Caco-2 (cell line): ENCODE measurements around the gene C16orf54. TPM values are rescaled to one million over a fixed set of nuclear protein-coding genes. Genes with fewer than 3 reads are reported as not detected.
"Not testable (repeated sequence)": the region's sequence is repeated elsewhere in the genome, so short reads cannot be mapped to it uniquely, and the experiment has no call there.

ENCODE experiments used
- BruUV-seq: library from RNA; stranded (reverse); fragments of 400-500 nt; replicated peaks from 2 replicates; lab custom pipeline; 2021; lab: Mats Ljungman, UMichigan
- CTCF ChIA-PET: fragments of 300-600 bp; sonication (Branson Sonifier 250); formaldehyde crosslinking; loops from one replicate; lab custom pipeline; 2022; ENCODE audit warnings: antibody characterized with exemption; lab: Charles Lee
- POLR2A ChIA-PET: fragments of 300-600 bp; sonication (Branson Sonifier 250); formaldehyde crosslinking; loops from one replicate; lab custom pipeline; 2022; ENCODE audit warnings: antibody characterized with exemption; lab: Charles Lee
- DNase-seq, 2 experiments: peaks; one replicate each; pipeline versions ENCODE4 v3.0.0 to v3.0.0-alpha.2; 2020 to 2022
- H3K27me3 ChIP-seq: replicated peaks from 2 replicates; pipeline ENCODE4 v1.6.0; 2011; ENCODE audit warnings: low read length; ENCODE audit not compliant: control insufficient read depth, insufficient read depth
- H3K36me3 ChIP-seq: 2 replicates; pipeline ENCODE4 v1.5.1; 2011; ENCODE audit warnings: low read length; ENCODE audit not compliant: control insufficient read depth, insufficient read depth
- H3K4me1 ChIP-seq: fragments of 250-450 bp; sonication (Bioruptor Pico); 2 replicates; pipeline ENCODE4 v1.5.1; 2020; ENCODE audit warnings: mild to moderate bottlenecking
- H3K4me3 ChIP-seq: 2 replicates; pipeline ENCODE4 v1.5.1; 2011; ENCODE audit warnings: low read depth, mild to moderate bottlenecking, control low read depth, low read length
- H3K9me3 ChIP-seq: fragments of 250-450 bp; sonication (Bioruptor Pico); 2 replicates; pipeline ENCODE4 v1.5.1; 2020; ENCODE audit warnings: mild to moderate bottlenecking, moderate library complexity
- H3K27ac Mint-ChIP-seq: one replicate; pipeline ENCODE4 v1.8.0; 2022; ENCODE audit warnings: mixed read lengths; ENCODE audit not compliant: unreplicated experiment
- H3K27me3 Mint-ChIP-seq: one replicate; pipeline ENCODE4 v1.8.0; 2022; ENCODE audit warnings: mixed read lengths; ENCODE audit not compliant: insufficient read depth, unreplicated experiment
- H3K36me3 Mint-ChIP-seq: one replicate; pipeline ENCODE4 v1.8.0; 2022; ENCODE audit warnings: mild to moderate bottlenecking, mixed read lengths; ENCODE audit not compliant: insufficient read depth, unreplicated experiment
- H3K4me1 Mint-ChIP-seq: one replicate; pipeline ENCODE4 v1.8.0; 2022; ENCODE audit warnings: low read depth, mixed read lengths; ENCODE audit not compliant: unreplicated experiment
- H3K4me3 Mint-ChIP-seq: one replicate; pipeline ENCODE4 v1.8.0; 2022; ENCODE audit warnings: mild to moderate bottlenecking, moderate library complexity, mixed read lengths; ENCODE audit not compliant: unreplicated experiment
- H3K9me3 Mint-ChIP-seq: one replicate; pipeline ENCODE4 v1.8.0; 2022; ENCODE audit warnings: mixed read lengths; ENCODE audit not compliant: unreplicated experiment
- CTCF ChIP-seq, 2 experiments: fragments of 200-600 bp in 1 of 2; IDR thresholded peaks; 1 replicate in 1 of 2; 2 replicates in 1 of 2; pipeline versions ENCODE4 v1.5.1 to v1.8.0; 2011 to 2022; ENCODE audit warnings: antibody characterized with exemption in 1 of 2, control low read depth in 1 of 2, inconsistent platforms in 1 of 2, low read depth in 1 of 2, low read length in 1 of 2, mild to moderate bottlenecking in 1 of 2, moderate library complexity in 1 of 2; ENCODE audit not compliant: insufficient read depth in 1 of 2, severe bottlenecking in 1 of 2, unreplicated experiment in 1 of 2
- intact Hi-C: fragments of 100-400 bp; cut with micrococcal nuclease; formaldehyde crosslinking; loops from one replicate; pipeline ENCODE4 v1.10.0; 2022; ENCODE audit not compliant: unreplicated experiment
- total RNA-seq: library from RNA; stranded (reverse); gene quantifications from 2 replicates; pipeline ENCODE4 v1.2.3, GENCODE V29; 2022

C16orf54 gene
- total RNA-seq, 1 experiment from 2014 or later = not detected

- intact Hi-C loops = no loop called here
- Mint-ChIP-seq H3K4me3 (peak overlapping the region; percentile 9), H3K36me3 (no peaks in the 10 kb centered on the region), H3K27ac (peak overlapping the region; percentile 70), H3K27me3 (no peaks in the 10 kb centered on the region), H3K4me1 (peaks cover 27% of the 10 kb centered on the region), H3K9me3 (no peaks in the 10 kb centered on the region)
- H3K4me3 ChIP-seq = no peak overlapping the region
- POLR2A ChIA-PET = interaction anchor here (0.6 kb wide), 1 partner anchor 134 kb away, joined by 3 read pairs; the partner anchor contains the start of gene SEZ6L2
- no peaks in the 10 kb centered on the region for H3K27me3 ChIP-seq
- peak; percentile 42 to 63 for DNase-seq
- no peaks in the 10 kb centered on the region for H3K9me3 ChIP-seq
- no peak for TF ChIP-seq CTCF (IDR thresholded peaks at IDR 0.05; ENCODE audit: insufficient read depth in 1 of 2, low read depth in 1 of 2, low read length in 1 of 2, severe bottlenecking in 1 of 2, unreplicated experiment in 1 of 2)
- peaks cover 1% of the 10 kb centered on the region; the same call in 1 of the 2 replicates for H3K36me3 ChIP-seq
- CTCF ChIA-PET = interaction anchor here (0.6 kb wide), 1 partner anchor 25 kb away, joined by 5 read pairs; the partner anchor contains the start of gene KIF22
- no TSS peak for BruUV-seq
- H3K4me1 ChIP-seq = peaks cover 15% of the 10 kb centered on the region
Observed at GRCh38 chr16:29765167-29766032, 19.6 kb upstream of the C16orf54 start.

- Mint-ChIP-seq H3K27me3 (no peaks in the 10 kb centered on the region), H3K9me3 (peaks cover 9% of the 10 kb centered on the region), H3K4me1 (peaks cover 31% of the 10 kb centered on the region), H3K27ac (no peak overlapping the region), H3K4me3 (no peak overlapping the region), H3K36me3 (no peaks in the 10 kb centered on the region)
- peaks cover 1% of the 10 kb centered on the region; the same call in 1 of the 2 replicates for H3K36me3 ChIP-seq
- TF ChIP-seq CTCF (IDR thresholded peaks at IDR 0.05; ENCODE audit: insufficient read depth in 1 of 2, low read depth in 1 of 2, low read length in 1 of 2, severe bottlenecking in 1 of 2, unreplicated experiment in 1 of 2) = no peak
- H3K4me3 ChIP-seq = no peak overlapping the region
- H3K27me3 ChIP-seq = no peaks in the 10 kb centered on the region
- POLR2A ChIA-PET = no interaction called here
- peaks cover 23% of the 10 kb centered on the region for H3K4me1 ChIP-seq
- CTCF ChIA-PET = no interaction called here
- H3K9me3 ChIP-seq = no peaks in the 10 kb centered on the region
- intact Hi-C loops = no loop called here
- DNase-seq = no peak
- no TSS peak for BruUV-seq
Observed at GRCh38 chr16:29763326-29763725, 17.5 kb upstream of the C16orf54 start.

DNA sequence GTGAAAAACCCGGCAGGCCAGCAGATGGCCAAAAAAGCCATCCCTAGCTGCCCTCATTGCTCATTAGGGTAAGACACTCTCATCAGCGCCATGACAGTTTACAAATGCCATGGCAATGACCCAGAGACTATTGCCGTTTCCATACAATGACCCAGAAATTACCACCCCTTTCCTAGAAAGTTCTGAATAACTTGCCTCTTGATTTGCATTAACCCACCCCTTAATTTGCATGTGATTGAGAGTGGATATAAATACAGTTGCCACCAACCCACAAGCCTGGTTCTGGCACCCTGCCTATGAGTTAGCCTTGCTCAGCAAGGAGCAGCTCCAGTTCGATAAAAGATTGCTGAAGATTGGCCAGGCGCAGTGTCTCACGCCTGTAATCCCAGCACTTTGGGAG, 16.1 kb upstream of the C16orf54 start:
- TF ChIP-seq CTCF (IDR thresholded peaks at IDR 0.05; ENCODE audit: insufficient read depth in 1 of 2, low read depth in 1 of 2, low read length in 1 of 2, severe bottlenecking in 1 of 2, unreplicated experiment in 1 of 2) = no peak
- Mint-ChIP-seq H3K27me3 (no peaks in the 10 kb centered on the region), H3K4me3 (no peak overlapping the region), H3K9me3 (peaks cover 9% of the 10 kb centered on the region), H3K27ac (no peak overlapping the region), H3K36me3 (peaks cover 8% of the 10 kb centered on the region), H3K4me1 (peaks cover 32% of the 10 kb centered on the region)
- CTCF ChIA-PET = no interaction called here
- Histone ChIP-seq H3K36me3 (peaks cover 1% of the 10 kb centered on the region; the same call in 1 of the 2 replicates), H3K4me3 (no peak overlapping the region), H3K27me3 (no peaks in the 10 kb centered on the region), H3K4me1 (peaks cover 35% of the 10 kb centered on the region), H3K9me3 (no peaks in the 10 kb centered on the region)
- no peak for DNase-seq
- no TSS peak for BruUV-seq
- intact Hi-C loops = no loop called here
- POLR2A ChIA-PET = no interaction called here

DNA sequence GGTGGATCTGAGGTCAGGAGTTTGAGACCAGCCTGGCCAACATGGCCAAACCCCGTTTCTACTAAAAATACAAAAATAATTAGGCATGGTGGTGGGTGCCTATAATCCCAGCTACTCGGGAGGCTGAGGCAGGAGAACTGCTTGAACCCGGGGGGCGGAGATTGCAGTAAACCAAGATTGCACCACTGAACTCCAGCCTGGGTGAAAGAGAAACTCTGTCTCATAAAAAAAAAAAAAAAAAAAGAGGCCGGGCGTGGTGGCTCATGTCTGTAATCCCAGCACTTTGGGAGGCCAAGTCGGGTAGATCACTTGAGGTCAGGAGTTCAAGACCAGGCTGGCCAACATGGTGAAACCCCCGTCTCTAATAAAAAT, 15.5 kb upstream of the C16orf54 start:
- H3K36me3 Mint-ChIP-seq, H3K27me3 Mint-ChIP-seq, intact Hi-C loops, POLR2A ChIA-PET, H3K4me3 Mint-ChIP-seq, H3K36me3 ChIP-seq, H3K27me3 ChIP-seq, DNase-seq, H3K9me3 Mint-ChIP-seq, H3K9me3 ChIP-seq, BruUV-seq, CTCF ChIA-PET: not testable (repeated sequence)
- H3K4me3 ChIP-seq = peak overlapping the region; percentile 30
- peak overlapping the region; percentile 78 for H3K27ac Mint-ChIP-seq
- peaks cover 32% of the 10 kb centered on the region for H3K4me1 Mint-ChIP-seq
- peaks cover 39% of the 10 kb centered on the region for H3K4me1 ChIP-seq
